SK-N-SH (cell line): ENCODE measurements around the gene ADIG. TPM values are rescaled to one million over a fixed set of nuclear protein-coding genes. Genes with fewer than 3 reads are reported as not detected.

Experiments
- CTCF ChIA-PET: fragments of 300-600, 350-600 bp; formaldehyde crosslinking; extraction: SDS; loops from one replicate; lab custom pipeline; 2021; lab: Yijun Ruan, JAX
- POLR2A ChIA-PET: fragments of 350-600 bp; sonication (Branson Sonifier 250); formaldehyde crosslinking; extraction: SDS; loops from one replicate; lab custom pipeline; 2020; ENCODE audit warnings: antibody characterized with exemption, inconsistent platforms; lab: Yijun Ruan, JAX
- DNase-seq: peaks from one replicate; pipeline ENCODE4 v3.0.0; 2012
- H2AFZ ChIP-seq: fragments of 200-600 bp; sonication (generic); 2 replicates; pipeline ENCODE4 v1.8.1; 2016; ENCODE audit warnings: antibody characterized with exemption, mild to moderate bottlenecking, low read depth
- H3F3A ChIP-seq: fragments of 200-600 bp; sonication (generic); replicated peaks from 2 replicates; pipeline ENCODE3; 2016; ENCODE audit warnings: antibody characterized with exemption, mild to moderate bottlenecking; ENCODE audit not compliant: insufficient read depth
- H3K27ac ChIP-seq, 2 experiments: fragments of 200-500 bp in 1 of 2; fragments of 200-600 bp in 1 of 2; sonication (Bioruptor generic) in 1 of 2; sonication (generic), shearing (Covaris generic) in 1 of 2; 2 replicates each; pipeline versions ENCODE4 v1.5.1 to v1.6.1; 2014 to 2016; ENCODE audit warnings: low read depth in 2 of 2, inconsistent platforms in 1 of 2, low read length in 1 of 2, mild to moderate bottlenecking in 1 of 2, mixed read lengths in 1 of 2
- H3K27me3 ChIP-seq: fragments of 200-600 bp; sonication (generic), shearing (Covaris generic); 2 replicates; pipeline ENCODE4 v1.6.1; 2016; ENCODE audit warnings: mixed run types; ENCODE audit not compliant: insufficient read depth
- H3K36me3 ChIP-seq, 2 experiments: fragments of 200-500 bp in 1 of 2; fragments of 200-600 bp in 1 of 2; sonication (Bioruptor generic) in 1 of 2; sonication (generic) in 1 of 2; replicated peaks in 1 of 2; 2 replicates each; pipeline versions ENCODE3 to v1.5.1; 2014 to 2016; ENCODE audit warnings: low read length in 1 of 2, mild to moderate bottlenecking in 1 of 2; ENCODE audit not compliant: insufficient read depth in 2 of 2, control insufficient read depth in 1 of 2
- H3K4me1 ChIP-seq, 2 experiments: fragments of 200-500 bp in 1 of 2; fragments of 200-600 bp in 1 of 2; sonication (Bioruptor generic) in 1 of 2; sonication (generic), shearing (Covaris generic) in 1 of 2; 2 replicates each; pipeline versions ENCODE4 v1.5.1 to v1.6.1; 2014 to 2016; ENCODE audit warnings: low read depth in 1 of 2, low read length in 1 of 2, mixed run types in 1 of 2; ENCODE audit not compliant: insufficient read depth in 2 of 2, control insufficient read depth in 1 of 2
- H3K4me2 ChIP-seq: fragments of 200-600 bp; sonication (generic), shearing (Covaris generic); 2 replicates; pipeline ENCODE4 v1.6.1; 2017; ENCODE audit warnings: mixed run types
- H3K4me3 ChIP-seq, 2 experiments: fragments of 200-500 bp in 1 of 2; fragments of 200-600 bp in 1 of 2; sonication (Bioruptor generic) in 1 of 2; sonication (generic), shearing (Covaris generic) in 1 of 2; 2 replicates each; pipeline versions ENCODE4 v1.5.1 to v1.8.1; 2014 to 2016; ENCODE audit warnings: low read depth in 2 of 2, inconsistent platforms in 1 of 2, low read length in 1 of 2, mild to moderate bottlenecking in 1 of 2, mixed read lengths in 1 of 2, moderate library complexity in 1 of 2
- H3K79me2 ChIP-seq: fragments of 200-600 bp; sonication (generic); 2 replicates; pipeline ENCODE4 v1.8.1; 2017; ENCODE audit warnings: mild to moderate bottlenecking; ENCODE audit not compliant: insufficient read depth
- H3K9ac ChIP-seq: fragments of 200-600 bp; sonication (generic); 2 replicates; pipeline ENCODE4 v1.6.1; 2017; ENCODE audit warnings: mixed run types
- H3K9me2 ChIP-seq: fragments of 200-600 bp; sonication (generic); 2 replicates; pipeline ENCODE4 v1.6.1; 2017; ENCODE audit warnings: mixed run types
- H3K9me3 ChIP-seq: fragments of 200-600 bp; sonication (generic); 2 replicates; pipeline ENCODE4 v1.6.1; 2017; ENCODE audit warnings: mixed run types, mild to moderate bottlenecking, moderate library complexity
- H4K20me1 ChIP-seq: fragments of 200-600 bp; sonication (generic); 2 replicates; pipeline ENCODE4 v1.6.1; 2017; ENCODE audit warnings: mild to moderate bottlenecking, mixed run types; ENCODE audit not compliant: insufficient read depth
- ELF1 ChIP-seq: IDR thresholded peaks from 2 replicates; pipeline ENCODE4 v1.4.0; 2012
- JUND ChIP-seq: IDR thresholded peaks from 2 replicates; pipeline ENCODE4 v1.4.0; 2012
- NFIC ChIP-seq: IDR thresholded peaks from 2 replicates; pipeline ENCODE4 v1.4.0; 2012; ENCODE audit warnings: borderline replicate concordance
- NRF1 ChIP-seq: IDR thresholded peaks from 2 replicates; pipeline ENCODE4 v1.6.1; 2012; ENCODE audit warnings: low read depth, mild to moderate bottlenecking, low read length
- PBX3 ChIP-seq: IDR thresholded peaks from 2 replicates; pipeline ENCODE4; 2012
- POLR2AphosphoS5 ChIP-seq: IDR thresholded peaks from 2 replicates; pipeline ENCODE4 v1.6.1; 2012; ENCODE audit warnings: low read depth, low read length
- RCOR1 ChIP-seq: fragments of 150-350 bp; IDR thresholded peaks from 2 replicates; pipeline ENCODE4 v1.6.1; 2017; ENCODE audit warnings: antibody characterized with exemption, low read length
- REST ChIP-seq: IDR thresholded peaks from 2 replicates; pipeline ENCODE4 v1.6.1; 2012; ENCODE audit warnings: mild to moderate bottlenecking, low read depth, low read length, moderate library complexity
- RXRA ChIP-seq: IDR thresholded peaks from 2 replicates; pipeline ENCODE4 v1.4.0; 2012; ENCODE audit warnings: low read depth, mild to moderate bottlenecking, borderline replicate concordance
- SIN3A ChIP-seq: IDR thresholded peaks from 2 replicates; pipeline ENCODE4 v1.6.1; 2012; ENCODE audit warnings: low read depth, mild to moderate bottlenecking, low read length, moderate library complexity, borderline replicate concordance
- SMC3 ChIP-seq: IDR thresholded peaks from 2 replicates; pipeline ENCODE4 v1.6.1; 2012; ENCODE audit warnings: low read depth, low read length, improper control_type of control experiment
- TCF12 ChIP-seq: IDR thresholded peaks from 2 replicates; pipeline ENCODE4 v1.4.0; 2012
- TEAD4 ChIP-seq: IDR thresholded peaks from 2 replicates; pipeline ENCODE4 v1.4.0; 2012; ENCODE audit warnings: mild to moderate bottlenecking, borderline replicate concordance; ENCODE audit not compliant: insufficient read depth
- USF1 ChIP-seq: IDR thresholded peaks from 2 replicates; pipeline ENCODE4 v1.4.0; 2012; ENCODE audit warnings: low read depth, borderline replicate concordance
- USF2 ChIP-seq: fragments of 150-350 bp; IDR thresholded peaks from 2 replicates; pipeline ENCODE4 v1.6.1; 2017; ENCODE audit warnings: antibody characterized with exemption, low read length, low read depth, borderline replicate concordance
- YY1 ChIP-seq: IDR thresholded peaks from 2 replicates; pipeline ENCODE4 v1.4.0; 2012; ENCODE audit warnings: low read depth, mild to moderate bottlenecking
- WGBS: methylation state at CpG from one replicate; pipeline ENCODE4 v1.1.6; 2017; ENCODE audit warnings: low lambda C conversion rate; 5-methylcytosine and 5-hydroxymethylcytosine counted together
- polyA plus RNA-seq, 3 experiments: library from polyadenylated mRNA; depleted of rRNA; stranded (reverse); fragments of >200 nt; gene quantifications; 2 replicates each; pipeline ENCODE4 v1.2.3, GENCODE V29; 2012

Gene ADIG
- polyA plus RNA-seq, 1 of the 3 experiments (the other 2 are of a cell fraction), result not detected

- POLR2A ChIA-PET, result no interaction called here
- 86% methylated on average over 4 of the region's 4 CpGs for WGBS
Measured at GRCh38 chr20:38579921-38580320, 1.1 kb upstream of the ADIG start.

More at GRCh38 chr20:38579921-38580320, 1.1 kb upstream of the ADIG start:
- Histone ChIP-seq H3K36me3 (peaks cover 16 to 28% of the 10 kb centered on the region in 2 experiments), H3K27ac (no peak overlapping the region), H3K27me3 (no peaks in the 10 kb centered on the region), H3K79me2 (no peaks in the 10 kb centered on the region), H3K9me3 (no peaks in the 10 kb centered on the region), H3K4me2 (no peak overlapping the region), H4K20me1 (no peaks in the 10 kb centered on the region), H2AFZ (no peak overlapping the region), H3K4me3 (no peak overlapping the region), H3K9ac (no peak overlapping the region), H3K4me1 (peaks cover 0 to 34% of the 10 kb centered on the region in 2 experiments; a peak in 1 of 4 replicates), H3K9me2 (no peaks in the 10 kb centered on the region), H3F3A (no peaks in the 10 kb centered on the region)
- no peak for DNase-seq
- CTCF ChIA-PET, result interaction anchor here (1.1 to 1.4 kb wide), 2 partner anchors 24 to 34 kb away, joined by 3 to 6 read pairs; no protein-coding TSS in a partner anchor
- TF ChIP-seq JUND (no peak), REST (no peak), TCF12 (no peak), TEAD4 (no peak), USF2 (no peak), ELF1 (no peak), SIN3A (no peak), RXRA (no peak), RCOR1 (no peak), PBX3 (no peak), SMC3 (no peak), POLR2AphosphoS5 (no peak), NFIC (no peak), NRF1 (no peak), USF1 (no peak), YY1 (no peak)
